Measurements from ENCODE around the gene NDST3.

GRCh38 chr4:118112117-118113046, 78.1 kb downstream of the NDST3 start:
- TF ChIP-seq CTCF (conservative IDR thresholded peaks at IDR 0.05): no peak
- no peak for TF ChIP-seq ZFX (IDR thresholded peaks at IDR 0.05)
